ENCODE measurements around the gene ADH1C. TPM values are rescaled to one million over a fixed set of nuclear protein-coding genes. Genes with fewer than 3 reads are reported as not detected.

The ADH1C gene
- total RNA-seq, 1 donor from 2014 or later: 25.3 TPM

GRCh38 chr4:99301376-99302164, 51.0 kb downstream of the ADH1C start:
- no peaks in the 10 kb centered on the region for H3K36me3 ChIP-seq
- intact Hi-C loops (cut with DNase I): no loop called here
- TF ChIP-seq POLR2A (IDR thresholded peaks at IDR 0.05) (no peak), CTCF (IDR thresholded peaks at IDR 0.05) (no peak), POLR2AphosphoS5 (IDR thresholded peaks at IDR 0.05; ENCODE audit: insufficient read depth in 1 of 2, low read depth in 1 of 2) (no peak)
- H3K4me1 ChIP-seq: peaks cover 14% of the 10 kb centered on the region
- no peaks in the 10 kb centered on the region for H3K9me3 ChIP-seq
- DNase-seq (ENCODE audit: extremely low spot score in 2 of 2): no peak
- no peak overlapping the region for H3K4me3 ChIP-seq
- no peaks in the 10 kb centered on the region for H3K27me3 ChIP-seq
- H3K27ac ChIP-seq: peak overlapping the region; percentile 84

GRCh38 chr4:99300934-99301333, 51.6 kb downstream of the ADH1C start:
- Histone ChIP-seq H3K27ac (no peak overlapping the region), H3K9me3 (no peaks in the 10 kb centered on the region), H3K36me3 (no peaks in the 10 kb centered on the region), H3K4me1 (peaks cover 14% of the 10 kb centered on the region), H3K27me3 (no peaks in the 10 kb centered on the region), H3K4me3 (no peak overlapping the region)
- TF ChIP-seq POLR2AphosphoS5 (IDR thresholded peaks at IDR 0.05; ENCODE audit: insufficient read depth in 1 of 2, low read depth in 1 of 2): peak; percentile 51 to 93
- no peak for TF ChIP-seq POLR2A (IDR thresholded peaks at IDR 0.05)
- DNase-seq (ENCODE audit: extremely low spot score in 2 of 2): no peak
- intact Hi-C loops (cut with DNase I): no loop called here

GRCh38 chr4:99293357-99293756, 59.2 kb downstream of the ADH1C start:
- Histone ChIP-seq H3K9me3 (no peaks in the 10 kb centered on the region), H3K27me3 (no peaks in the 10 kb centered on the region), H3K27ac (no peak overlapping the region), H3K36me3 (no peaks in the 10 kb centered on the region), H3K4me3 (no peak overlapping the region), H3K4me1 (no peaks in the 10 kb centered on the region)
- no peak for TF ChIP-seq POLR2AphosphoS5 (IDR thresholded peaks at IDR 0.05; ENCODE audit: insufficient read depth in 1 of 2, low read depth in 1 of 2)
- no peak for TF ChIP-seq CTCF (IDR thresholded peaks at IDR 0.05)
- TF ChIP-seq POLR2A (IDR thresholded peaks at IDR 0.05): no peak
- no peak for DNase-seq (ENCODE audit: extremely low spot score in 2 of 2)
- intact Hi-C loops (cut with DNase I): no loop called here

- Histone ChIP-seq H3K4me3 (no peak within 1 kb of the TSS), H3K4me1 (no peaks in the 10 kb centered on the region), H3K9me3 (no peaks in the 10 kb centered on the region), H3K27me3 (no peaks in the 10 kb centered on the region), H3K27ac (no peak within 1 kb of the TSS), H3K36me3 (no peaks in the 10 kb centered on the region)
- DNase-seq (ENCODE audit: extremely low spot score in 2 of 2): no peak
- intact Hi-C loops (cut with DNase I): no loop called here
- TF ChIP-seq POLR2AphosphoS5 (IDR thresholded peaks at IDR 0.05; ENCODE audit: insufficient read depth in 1 of 2, low read depth in 1 of 2) (no peak), POLR2A (IDR thresholded peaks at IDR 0.05) (no peak), CTCF (IDR thresholded peaks at IDR 0.05) (no peak)
Observed at GRCh38 chr4:99290848-99291786, 61.4 kb downstream of the ADH1C start, which contains the start of gene ADH1A. TSS of gene ADH1A (minus strand) at chr4:99290985. CDS start at chr4:99290914, 71 bp downstream.

Other genes starting within 250 kb of the ADH1C start
- gene ADH4, start 208.4 kb downstream of the ADH1C start, total RNA-seq: 10.8 TPM
- gene ADH6, start 133.5 kb downstream of the ADH1C start, total RNA-seq: not detected
- gene ADH1A, start 61.8 kb downstream of the ADH1C start, total RNA-seq: not detected
- gene ADH1B, start 31.3 kb downstream of the ADH1C start, total RNA-seq: 891 TPM
- 11.8 TPM for gene ADH7, start 82.6 kb upstream of the ADH1C start, total RNA-seq
- not detected for gene C4orf17, start 158.3 kb upstream of the ADH1C start, total RNA-seq
- 1.2 TPM for gene TRMT10A, start 211.3 kb upstream of the ADH1C start, total RNA-seq
- not detected for gene MTTP, start 222.1 kb upstream of the ADH1C start, total RNA-seq

Data from vagina (tissue), 2 donors.